CD4-positive, alpha-beta T cell treated with Interleukin-12 subunit alpha and Interleukin-12 subunit beta, for 1 hour (primary cell): ENCODE measurements around the gene PDCD1.
A peak's percentile ranks its signal among the peaks of the same experiment; 100 is the strongest.
"Not testable (repeated sequence)": the region's sequence is repeated elsewhere in the genome, so short reads cannot be mapped to it uniquely, and the experiment has no call there.

Source experiments
- DNase-seq: peaks from one replicate; pipeline ENCODE4 v3.0.0-alpha.2; 2020

The PDCD1 gene

DNA sequence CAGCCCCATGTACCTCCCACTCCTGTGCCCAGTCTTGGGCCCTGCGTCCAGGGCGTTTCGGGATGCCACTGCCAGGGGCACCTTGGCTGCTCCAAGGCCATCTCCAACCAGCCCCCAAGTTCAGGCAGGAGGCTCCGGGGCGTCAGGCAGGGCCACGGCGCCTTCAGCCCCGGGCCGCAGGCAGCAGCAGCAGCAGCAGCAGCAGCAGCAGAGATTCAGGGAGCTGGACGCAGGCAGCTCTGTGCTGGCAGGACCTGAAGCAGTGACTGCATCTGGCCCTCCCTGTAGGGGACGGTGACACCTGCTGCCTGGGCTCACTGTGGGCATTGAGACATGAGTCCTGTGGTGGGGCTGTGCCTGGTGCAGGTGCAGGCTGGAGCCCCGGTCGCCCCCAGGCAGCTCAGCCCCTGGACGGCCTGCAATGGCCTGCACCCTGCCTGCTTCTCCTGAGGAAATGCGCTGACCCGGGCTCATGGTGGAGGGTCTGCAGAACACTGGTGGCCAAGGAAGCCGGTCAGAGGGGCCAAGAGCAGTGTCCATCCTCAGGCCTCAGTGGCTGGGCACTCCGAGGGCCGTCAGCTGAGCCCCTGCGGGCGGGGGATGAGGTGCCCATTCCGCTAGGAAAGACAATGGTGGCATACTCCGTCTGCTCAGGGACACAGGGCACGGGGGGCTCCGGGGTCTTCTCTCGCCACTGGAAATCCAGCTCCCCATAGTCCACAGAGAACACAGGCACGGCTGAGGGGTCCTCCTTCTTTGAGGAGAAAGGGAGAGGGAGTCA lies 8.0 kb downstream of the PDCD1 start:
- no peak for DNase-seq

DNA sequence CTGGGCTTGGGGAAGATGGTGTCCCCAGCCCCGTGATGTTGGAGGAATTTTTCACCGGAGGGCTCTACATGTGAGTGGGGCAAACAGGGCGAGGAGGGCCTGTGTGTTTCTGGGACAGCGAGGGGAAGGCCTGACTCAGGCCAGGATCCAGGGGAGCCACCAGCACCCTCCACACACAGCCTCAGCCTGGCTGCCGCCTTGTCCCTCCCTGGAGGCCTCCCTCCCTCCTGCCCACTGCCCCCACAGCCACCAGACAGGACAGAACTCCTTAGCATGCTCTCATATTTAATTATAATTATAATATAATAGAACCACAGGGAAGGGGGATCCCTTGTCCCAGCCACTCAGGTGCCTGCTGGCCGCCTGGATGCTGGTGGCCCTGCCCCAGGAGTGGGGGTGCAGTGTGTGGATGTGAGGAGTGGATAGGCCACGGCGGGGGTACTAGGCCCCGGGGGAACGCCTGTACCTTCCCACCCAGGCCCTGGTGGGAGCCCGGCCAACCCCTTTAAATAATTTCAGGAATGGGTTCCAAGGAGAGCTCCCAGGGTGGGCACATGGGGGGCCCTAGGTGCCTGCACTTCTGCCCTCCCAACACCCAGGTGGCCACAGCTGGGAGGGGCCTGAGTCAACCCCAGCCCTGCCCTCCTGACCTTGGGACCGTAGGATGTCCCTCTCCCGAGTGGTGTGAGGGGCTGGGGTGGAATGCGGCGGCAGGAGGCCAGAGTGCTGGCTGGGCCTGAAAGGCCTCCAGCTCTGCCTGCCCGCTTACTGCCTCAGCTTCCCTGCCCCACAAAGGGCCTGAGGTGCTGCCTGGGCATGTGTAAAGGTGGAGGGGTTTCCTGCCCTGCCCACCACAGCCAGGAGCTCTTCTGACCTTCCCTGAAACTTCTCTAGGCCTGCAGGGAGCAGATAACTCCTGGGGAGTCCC lies 8.8 kb downstream of the PDCD1 start:
- DNase-seq, result no peak

DNA sequence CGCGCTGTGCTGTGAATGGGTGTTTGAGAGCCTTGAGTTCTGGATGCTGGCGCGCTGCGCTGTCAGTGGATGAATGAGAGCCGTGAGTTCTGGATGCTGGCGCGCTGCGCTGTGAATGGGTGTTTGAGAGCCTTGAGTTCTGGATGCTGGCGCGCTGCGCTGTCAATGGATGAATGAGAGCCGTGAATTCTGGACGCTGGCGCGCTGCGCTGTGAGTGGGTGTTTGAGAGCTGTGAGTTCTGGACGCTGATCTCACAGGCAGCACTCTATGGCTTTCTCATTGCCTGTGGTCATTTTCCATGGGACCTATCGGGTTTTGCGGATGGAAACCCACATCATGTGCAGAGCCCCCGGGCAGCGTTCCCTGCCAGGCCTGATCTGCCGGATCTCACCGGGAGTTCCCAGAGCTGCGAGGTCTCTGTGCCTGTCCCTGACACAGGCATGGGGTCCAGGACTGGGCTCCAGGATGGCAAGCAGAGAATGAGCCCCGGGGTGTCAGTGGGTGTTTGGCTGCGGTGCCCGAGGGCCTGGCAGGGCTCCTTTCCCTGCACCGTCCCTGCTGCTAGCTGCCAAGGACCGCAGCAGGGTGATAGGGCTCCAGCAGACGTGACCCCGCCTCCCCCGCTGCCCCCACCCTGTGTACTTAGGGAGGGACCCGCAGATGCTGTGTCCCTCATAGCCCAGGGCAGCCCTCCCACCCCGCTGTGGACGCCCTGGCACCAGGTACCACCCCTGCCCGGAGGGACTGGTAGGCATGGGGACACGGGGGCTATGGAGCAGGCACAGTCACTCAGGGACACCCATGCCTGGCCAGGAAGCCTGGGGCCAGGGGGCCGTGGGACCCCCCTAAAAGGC lies 9.7 kb downstream of the PDCD1 start:
- DNase-seq, result no peak

DNA sequence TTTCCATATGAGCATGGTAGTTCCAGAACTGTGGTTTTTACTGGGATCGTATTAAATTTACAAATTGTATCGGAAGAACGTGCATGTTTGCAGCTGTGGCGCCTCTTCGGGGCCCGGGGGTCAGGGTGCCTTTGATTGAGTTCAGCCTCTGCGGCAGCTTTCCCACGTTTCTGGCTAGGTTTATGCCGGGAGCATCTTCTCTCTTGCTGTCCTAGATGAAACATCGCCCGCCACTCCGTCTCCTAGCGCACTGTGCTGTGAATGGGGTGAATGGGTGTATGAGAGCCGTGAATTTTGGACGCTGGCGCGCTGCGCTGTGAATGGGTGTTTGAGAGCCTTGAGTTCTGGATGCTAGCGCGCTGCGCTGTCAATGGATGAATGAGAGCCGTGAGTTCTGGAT lies 12.3 kb downstream of the PDCD1 start:
- no peak for DNase-seq

DNA sequence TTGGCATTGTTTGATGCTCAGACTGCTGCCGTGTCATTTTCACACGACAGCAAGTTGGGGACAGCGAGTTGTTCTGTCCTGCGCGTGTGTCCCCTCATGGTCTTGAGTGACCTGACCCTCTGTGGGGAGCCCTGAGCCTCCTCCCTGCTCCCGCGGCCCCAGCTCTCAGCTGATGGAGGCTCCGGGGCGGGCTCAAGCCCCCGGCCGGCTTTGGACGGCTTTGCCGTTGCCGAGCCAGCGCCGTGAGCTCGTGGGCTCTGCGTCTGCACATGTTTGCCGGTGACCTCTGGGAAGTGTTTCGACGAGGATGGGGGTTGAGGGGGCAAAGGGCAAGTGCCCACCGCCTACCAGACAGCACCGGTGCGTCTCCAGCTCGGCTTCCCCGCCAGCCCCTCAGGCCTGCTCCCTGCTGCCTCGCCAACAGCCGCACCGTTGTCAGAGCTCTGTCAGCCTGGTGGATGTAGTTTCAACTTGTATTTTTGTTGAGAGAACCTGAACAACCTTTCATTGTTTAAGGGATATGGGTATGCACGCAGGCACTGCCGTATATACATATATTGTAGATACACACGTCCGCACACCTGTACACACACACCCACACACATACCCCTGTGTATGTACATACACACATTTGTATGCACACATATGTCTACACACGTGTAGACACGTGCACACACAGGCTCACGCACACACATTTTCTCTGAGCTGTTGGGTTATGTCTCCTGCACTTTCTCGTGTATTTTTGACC lies 13.7 kb downstream of the PDCD1 start:
- no peak for DNase-seq

DNA sequence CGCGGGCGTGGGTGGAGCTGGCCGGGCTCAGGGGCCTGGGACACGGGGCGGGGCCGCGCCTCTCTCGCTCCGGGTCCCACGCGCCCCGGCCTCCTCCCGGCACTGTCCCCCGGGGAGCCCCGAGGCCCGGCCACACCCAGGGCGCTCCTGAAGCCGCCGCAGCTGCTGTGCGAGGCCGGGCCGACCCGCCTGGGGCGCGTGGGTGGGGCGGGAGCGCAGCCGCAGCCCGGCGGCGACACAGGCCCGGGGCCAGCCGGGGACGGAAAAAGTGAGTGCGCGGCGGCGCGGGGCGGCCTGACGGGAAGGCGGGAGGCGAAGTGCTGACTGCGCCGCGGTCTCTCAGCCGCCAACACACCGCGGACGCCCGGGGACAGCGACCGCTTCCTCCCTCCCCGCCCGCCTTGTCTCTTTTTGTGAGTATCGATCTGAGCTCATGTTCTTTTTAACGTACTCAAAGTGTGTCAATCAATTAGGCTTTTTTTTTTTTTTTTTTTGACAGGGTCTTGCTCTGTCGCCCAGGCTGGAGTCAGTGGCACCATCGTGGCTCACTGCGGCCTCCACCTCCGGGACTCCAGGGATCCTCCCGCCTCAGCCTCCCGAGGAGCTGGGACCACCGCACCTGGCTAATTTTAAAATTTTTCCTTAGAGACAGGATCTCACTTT lies 14.5 kb downstream of the PDCD1 start:
- DNase-seq, result peak; percentile 79

DNA sequence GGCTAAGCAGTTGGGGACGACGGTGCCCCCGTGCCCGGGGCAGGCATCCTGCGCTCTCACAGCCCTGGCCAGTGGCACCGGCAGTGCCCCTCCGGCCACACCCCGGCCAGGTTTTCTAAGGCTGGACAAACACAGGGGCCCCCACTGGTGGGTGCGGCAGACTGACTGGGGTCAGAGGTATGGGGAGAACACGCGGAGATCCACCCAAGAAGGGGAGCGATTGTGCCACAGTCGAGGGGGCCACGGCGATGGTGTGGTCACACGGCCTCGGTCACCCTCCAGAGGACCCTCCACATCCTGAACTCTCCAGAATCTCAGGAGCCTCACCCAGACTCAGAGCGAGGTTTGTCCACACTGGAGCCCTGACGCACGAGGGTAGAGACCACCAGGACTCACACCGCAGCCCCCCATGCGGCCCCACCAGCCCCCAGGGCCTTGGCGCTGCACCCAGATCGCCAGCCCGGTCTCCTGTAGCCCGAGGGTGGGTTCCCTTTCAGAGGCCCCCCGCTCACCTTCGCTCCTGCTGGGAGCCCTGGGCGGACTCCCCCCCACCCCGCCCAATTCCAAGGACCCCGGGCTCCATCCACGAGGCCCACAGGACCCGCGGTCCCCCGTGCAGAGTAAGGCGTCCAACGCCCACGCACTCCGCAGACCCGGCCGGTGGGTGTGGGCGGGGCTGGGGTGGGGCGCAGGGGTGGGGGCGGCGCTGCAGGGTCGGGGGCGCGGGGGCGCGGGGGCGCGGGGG lies 15.2 kb downstream of the PDCD1 start:
- no peak for DNase-seq

DNA sequence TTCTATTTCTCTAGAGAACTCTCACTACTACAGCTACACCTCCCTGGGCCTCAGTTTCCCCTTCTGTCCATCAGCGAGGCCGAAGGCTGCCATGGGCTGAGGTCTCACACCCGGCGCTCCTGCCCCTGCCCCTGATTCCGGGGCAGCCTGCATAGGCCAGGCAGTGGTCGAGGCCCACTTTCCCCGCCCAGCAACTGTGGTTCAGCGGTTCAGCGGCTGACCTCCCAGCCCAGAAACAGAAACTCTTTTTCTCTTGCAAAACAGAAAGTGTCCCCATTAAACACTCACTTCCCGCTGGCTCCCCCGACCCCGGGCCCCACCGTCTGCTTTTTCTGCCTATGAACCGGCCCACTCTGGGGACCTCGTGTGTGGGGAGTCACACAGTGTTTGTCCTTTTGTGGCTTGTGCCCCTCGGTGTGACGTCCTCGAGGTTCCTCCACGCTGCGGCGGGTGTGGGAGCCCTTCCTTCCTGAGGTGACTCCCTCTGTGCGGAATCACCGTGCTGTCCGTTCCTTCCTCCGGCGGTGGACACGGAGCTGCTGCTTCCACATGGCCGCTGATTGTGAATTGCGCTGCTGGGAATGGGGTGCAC lies 16.0 kb downstream of the PDCD1 start:
- peak; percentile 59 for DNase-seq

DNA sequence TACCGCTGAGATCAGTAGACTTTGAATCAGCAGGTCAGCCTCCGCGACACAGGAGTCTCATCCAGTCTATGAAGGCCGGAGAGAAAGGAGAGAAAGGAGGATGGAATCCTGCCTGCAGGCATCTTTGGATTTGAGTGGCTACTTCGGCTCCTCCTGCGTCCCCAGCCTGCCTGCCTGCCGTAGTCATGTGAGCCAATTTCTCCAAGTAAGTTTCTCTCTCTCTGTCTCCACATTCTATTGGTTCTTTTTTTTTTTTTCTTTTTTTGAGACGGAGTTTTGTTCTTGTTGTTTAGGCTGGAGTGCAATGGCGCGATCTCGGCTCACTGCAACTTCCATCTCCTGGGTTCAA lies 16.7 kb downstream of the PDCD1 start:
- no peak for DNase-seq

DNA sequence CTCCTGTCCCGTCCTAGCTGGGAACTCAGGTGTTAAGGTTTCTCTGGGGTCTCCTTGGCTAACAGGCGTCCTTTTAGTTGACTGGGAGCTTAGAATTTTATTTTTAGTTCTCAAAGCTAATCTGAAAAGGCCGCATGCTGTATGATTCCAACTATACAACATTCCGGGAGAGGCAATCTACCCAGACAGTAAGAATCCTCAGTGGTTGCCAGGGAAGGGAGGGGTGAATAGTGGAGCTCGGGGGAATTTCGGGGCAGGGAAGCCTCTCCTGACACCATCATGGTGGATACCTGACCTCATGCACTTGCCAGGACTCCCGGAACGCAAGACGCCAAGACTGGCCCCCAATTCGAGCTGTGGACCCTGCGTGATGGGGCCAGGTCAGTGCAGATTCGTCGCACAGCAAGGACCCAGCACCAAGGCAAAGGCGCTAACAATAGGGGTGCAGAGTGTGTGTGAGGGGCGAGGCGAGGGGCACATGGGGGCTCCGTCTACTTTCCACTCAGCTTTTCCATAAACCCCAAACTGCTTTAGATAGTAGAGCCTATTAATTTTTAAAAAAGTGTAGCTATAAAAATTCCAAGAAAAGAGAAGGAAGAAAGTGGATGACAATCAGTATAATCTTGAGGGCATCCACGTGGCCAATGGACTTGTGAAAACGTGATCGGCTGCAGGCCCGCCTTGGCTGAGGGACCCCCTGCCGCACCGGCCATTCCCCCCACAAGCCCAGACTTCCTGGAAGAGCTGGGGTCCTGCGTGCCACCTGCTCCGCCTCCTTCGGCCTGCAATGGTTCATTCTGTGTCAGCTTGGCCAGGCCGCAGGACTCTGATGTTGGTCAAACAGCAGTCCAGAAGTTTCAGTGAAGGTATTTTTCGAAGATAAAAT lies 17.3 kb downstream of the PDCD1 start:
- no peak for DNase-seq

DNA sequence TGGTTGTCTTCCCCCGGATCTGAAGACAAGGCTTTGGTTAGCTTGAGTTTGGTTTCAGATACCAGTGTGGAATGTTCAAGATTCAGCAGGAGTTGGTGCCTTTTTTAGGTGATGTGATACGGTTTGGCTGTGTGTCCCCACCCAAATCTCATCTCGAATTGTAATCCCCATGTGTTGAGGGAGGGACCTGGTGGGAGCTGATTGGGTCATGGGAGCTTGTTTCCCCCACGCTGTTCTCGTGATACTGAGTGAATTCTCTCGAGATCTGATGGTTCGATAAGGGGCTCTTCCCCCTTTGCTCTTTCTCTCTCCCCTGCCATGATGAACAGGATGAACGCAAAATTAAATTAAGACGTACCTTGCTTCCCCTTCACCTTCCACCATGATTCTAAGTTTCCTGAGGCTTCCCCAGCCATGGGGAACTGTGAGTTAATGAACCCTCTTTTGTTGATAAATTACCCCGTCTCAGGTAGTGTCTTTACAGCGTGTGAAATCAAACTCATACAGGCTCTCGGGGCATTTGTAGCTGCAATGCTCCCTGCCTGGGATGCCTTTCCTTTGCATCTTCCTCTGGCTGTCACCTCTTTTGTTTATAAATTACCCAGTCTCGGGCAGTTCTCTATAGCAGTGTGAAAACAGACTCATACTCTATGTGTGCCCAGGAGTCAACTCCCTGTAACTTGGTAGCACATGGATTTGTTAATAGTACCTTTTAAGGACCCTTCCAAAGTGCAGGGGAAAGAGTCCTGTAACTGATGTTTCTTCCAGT lies 21.3 kb downstream of the PDCD1 start:
- no peak for DNase-seq

DNA sequence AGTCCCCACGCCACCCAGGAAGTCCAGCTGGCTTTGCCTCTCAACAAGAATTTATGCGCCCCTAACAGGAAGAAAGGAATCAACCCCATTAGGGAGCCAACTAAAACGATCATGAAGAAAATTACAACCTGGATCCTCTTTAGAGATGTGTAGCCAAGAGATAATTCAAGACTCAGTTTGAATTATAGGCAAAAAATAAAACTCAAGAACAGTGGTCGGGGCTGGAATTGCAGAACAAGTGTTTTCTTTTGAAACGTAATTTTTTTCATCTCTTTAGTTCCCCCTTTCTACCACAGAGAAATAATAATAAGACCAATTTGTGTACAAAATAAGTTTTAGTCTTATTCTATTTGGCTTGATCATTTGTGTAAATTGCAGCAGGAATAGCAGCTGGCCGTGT lies 22.4 kb downstream of the PDCD1 start:
- DNase-seq, result no peak

DNA sequence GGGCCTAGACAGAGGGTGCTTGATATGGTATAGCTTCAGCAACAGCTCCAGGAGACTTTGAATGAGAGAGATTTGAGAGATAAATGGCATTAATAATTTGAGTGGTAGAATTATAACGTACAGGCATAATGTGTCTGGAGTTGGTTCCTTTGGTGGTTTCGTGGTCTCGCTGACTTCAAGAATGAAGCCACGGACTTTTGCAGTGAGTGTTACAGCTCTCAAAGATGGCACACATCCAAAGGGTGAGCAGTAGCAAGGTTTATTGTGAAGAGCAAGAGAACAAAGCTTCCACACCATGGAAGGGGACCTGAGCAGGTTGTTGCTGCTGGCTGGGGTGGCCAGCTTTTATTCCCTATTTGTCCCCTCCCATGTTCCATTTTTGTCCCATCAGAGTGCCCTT lies 23.1 kb downstream of the PDCD1 start:
- no peak for DNase-seq

DNA sequence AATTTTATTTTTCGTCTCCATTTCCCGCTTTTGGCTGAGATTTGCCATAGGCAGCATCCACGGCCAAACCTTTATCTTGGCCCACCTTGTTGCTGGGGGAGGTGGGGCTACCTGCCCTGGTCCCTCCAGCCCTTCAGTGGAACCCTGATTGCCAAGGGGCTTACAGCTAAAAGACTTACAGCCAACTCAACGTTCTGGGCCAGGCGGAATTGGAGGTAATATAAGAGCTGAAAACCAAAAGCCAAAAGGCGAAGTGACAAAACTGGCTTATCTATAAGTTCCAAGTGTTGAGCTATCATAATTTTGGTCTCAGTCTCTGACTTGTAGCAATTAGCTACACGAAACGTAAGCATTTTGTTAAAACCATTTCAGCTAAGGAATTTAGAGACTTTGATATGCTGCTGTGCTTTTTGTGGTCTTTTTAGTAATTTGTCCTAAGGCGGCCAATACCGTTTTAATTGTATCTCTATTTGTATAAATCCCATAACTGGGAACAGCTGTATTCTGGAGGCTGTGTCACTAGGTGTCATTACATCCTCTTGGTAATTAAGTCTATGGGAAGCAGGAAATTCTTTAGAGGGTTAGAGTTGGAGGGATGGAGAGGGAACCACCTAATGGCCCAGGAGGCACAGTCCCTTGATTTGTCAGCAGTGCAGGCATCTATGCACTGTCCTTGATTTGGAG lies 24.0 kb downstream of the PDCD1 start:
- DNase-seq, result no peak

DNA sequence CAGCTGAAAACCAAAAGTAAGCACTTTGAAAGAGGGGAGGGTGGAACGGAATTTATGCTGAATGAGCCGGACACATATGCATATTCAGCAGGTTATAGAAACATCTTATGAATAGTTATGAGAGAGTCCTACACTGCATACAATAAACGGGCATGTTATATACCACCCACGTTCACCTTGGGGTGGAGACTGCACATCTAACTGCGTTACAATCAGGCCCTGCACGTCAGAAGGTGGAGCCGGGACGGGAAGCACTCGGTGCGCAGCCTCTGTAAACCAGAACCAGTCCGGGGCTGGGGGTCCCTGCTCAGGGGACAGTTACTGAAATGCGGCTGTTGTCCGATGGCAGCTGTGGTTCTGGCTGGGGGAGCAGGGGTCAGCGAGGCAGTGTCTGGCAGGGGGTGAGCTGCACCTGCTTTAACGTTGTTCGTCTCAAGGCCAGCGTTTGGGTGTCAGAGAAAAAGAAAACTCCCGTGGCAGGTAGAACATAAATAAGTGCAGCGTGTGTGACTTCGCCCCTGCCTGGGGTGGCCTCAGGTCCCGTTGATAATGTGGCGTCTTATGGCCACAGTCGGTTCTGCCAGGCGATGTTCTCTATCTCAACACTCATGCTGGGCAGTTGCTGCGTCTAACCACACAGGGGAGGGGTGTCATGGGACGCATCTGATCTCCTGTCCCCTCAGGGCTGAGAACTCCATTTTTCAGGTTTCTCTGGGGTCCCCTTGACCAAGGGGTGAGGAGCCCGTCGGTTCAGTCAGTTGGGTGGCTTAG lies 24.8 kb downstream of the PDCD1 start:
- not testable (repeated sequence) for DNase-seq

DNA sequence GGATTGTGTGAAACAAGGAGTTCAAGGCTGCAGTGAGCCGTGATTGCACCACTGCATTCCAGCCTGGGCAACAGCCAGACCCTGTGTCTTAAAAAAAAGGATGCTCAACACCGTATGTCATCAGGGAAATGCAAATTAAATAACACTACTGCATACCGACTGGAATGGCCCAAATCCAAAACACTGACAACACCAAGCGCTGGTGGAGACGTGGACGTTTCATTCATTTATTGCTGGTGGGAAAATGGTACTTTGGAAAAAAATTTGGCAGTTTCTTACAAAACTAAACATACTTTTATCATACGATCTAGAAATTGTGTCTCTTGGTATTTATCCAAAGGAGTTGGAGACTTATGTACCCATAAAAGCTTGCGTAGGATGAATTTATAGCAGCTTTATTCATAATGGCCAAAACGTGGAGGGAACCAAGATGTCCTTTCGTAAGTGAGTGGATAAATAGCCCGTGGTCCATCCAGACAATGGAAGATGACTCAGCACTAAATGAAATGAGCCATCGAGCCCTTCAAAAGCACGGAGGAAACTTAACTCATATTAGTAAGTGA lies 25.5 kb downstream of the PDCD1 start:
- DNase-seq, result no peak

DNA sequence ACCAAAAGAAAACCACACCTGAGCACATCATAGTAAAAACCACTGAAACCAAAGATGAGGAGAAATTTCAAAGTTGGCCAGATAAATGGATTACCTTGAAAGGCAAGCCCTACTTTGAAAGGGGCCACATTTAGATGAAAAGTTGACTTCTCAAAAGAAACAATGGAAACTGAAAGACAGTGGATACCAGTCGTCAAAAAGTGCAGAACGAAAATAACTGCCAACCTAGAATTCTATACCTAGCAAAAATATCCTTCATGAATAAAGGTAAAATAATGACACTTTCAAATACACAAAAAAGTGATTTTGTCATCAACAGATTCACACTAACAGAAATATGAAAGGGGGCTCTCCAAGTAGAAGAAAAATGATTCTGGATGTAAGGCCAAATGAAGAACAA lies 31.3 kb downstream of the PDCD1 start:
- no peak for DNase-seq
